Skin of body (tissue), 2 donors: ENCODE results near the gene PDLIM3. TPM values are rescaled to one million over a fixed set of nuclear protein-coding genes. Genes with fewer than 3 reads are reported as not detected.
"Not testable (repeated sequence)": the region's sequence is repeated elsewhere in the genome, so short reads cannot be mapped to it uniquely, and the experiment has no call there.

Experiments
- DNase-seq: peaks from one replicate; lab custom pipeline; 2025; lab: John Stamatoyannopoulos, UW
- total RNA-seq: library from RNA; depleted of rRNA; stranded (reverse); fragments of >200 nt; gene quantifications from one replicate; pipeline ENCODE4 v1.2.3, GENCODE V29; 2014

The PDLIM3 gene
- total RNA-seq: 52.5 TPM

- no peak for DNase-seq
These were observed at the start of gene PDLIM3 for GRCh38 chr4:185534866-185535611. Gene PDLIM3 (minus strand): TSS chr4:185535507. CDS start chr4:185535434, 73 bp downstream.

GRCh38 chr4:185583813-185584212 is 48.5 kb upstream of the PDLIM3 start:
- DNase-seq: no peak

- no peak for DNase-seq
These were observed 47.5 kb upstream of the PDLIM3 start for GRCh38 chr4:185582651-185583400.

GRCh38 chr4:185580699-185581098 is 45.4 kb upstream of the PDLIM3 start:
- DNase-seq: no peak

GRCh38 chr4:185578284-185578683 is 43.0 kb upstream of the PDLIM3 start:
- no peak for DNase-seq

- DNase-seq: no peak
These were observed 41.9 kb upstream of the PDLIM3 start for GRCh38 chr4:185576962-185577950.

- DNase-seq: no peak
These were observed 41.1 kb upstream of the PDLIM3 start for GRCh38 chr4:185576314-185576961.

GRCh38 chr4:185573651-185574199 is 38.4 kb upstream of the PDLIM3 start:
- no peak for DNase-seq

GRCh38 chr4:185570727-185571126 is 35.4 kb upstream of the PDLIM3 start:
- no peak for DNase-seq

GRCh38 chr4:185567381-185568376 is 32.4 kb upstream of the PDLIM3 start:
- peak; percentile 47 for DNase-seq

- DNase-seq: peak; percentile 47
These were observed 31.7 kb upstream of the PDLIM3 start for GRCh38 chr4:185566972-185567371.

GRCh38 chr4:185566425-185566824 is 31.1 kb upstream of the PDLIM3 start:
- no peak for DNase-seq

- no peak for DNase-seq
These were observed 30.4 kb upstream of the PDLIM3 start for GRCh38 chr4:185565696-185566095.

GRCh38 chr4:185564349-185564748 is 29.0 kb upstream of the PDLIM3 start:
- no peak for DNase-seq

GRCh38 chr4:185562531-185562930 is 27.2 kb upstream of the PDLIM3 start:
- no peak for DNase-seq

GRCh38 chr4:185560316-185560715 is 25.0 kb upstream of the PDLIM3 start:
- DNase-seq: no peak

GRCh38 chr4:185559915-185560281 is 24.6 kb upstream of the PDLIM3 start:
- no peak for DNase-seq

GRCh38 chr4:185559251-185559914 is 24.1 kb upstream of the PDLIM3 start:
- not testable (repeated sequence) for DNase-seq
